Measurements from ENCODE around the gene CHN2.

GRCh38 chr7:29442146-29442545, 247.6 kb downstream of the CHN2 start:
- TF ChIP-seq CTCF (conservative IDR thresholded peaks at IDR 0.05; ENCODE audit: low read depth, low read length) (no peak), EZH2 (IDR thresholded peaks at IDR 0.05; ENCODE audit: borderline replicate concordance, low read depth, low read length, poor library complexity, severe bottlenecking) (no peak)

Data from A673 (cell line).